Testis (tissue), 3 donors: ENCODE data around the gene MAML3. TPM values are rescaled to one million over a fixed set of nuclear protein-coding genes. Genes with fewer than 3 reads are reported as not detected.

ENCODE experiments used
- DNase-seq: peaks from one replicate; pipeline ENCODE4 v3.0.0-alpha.2; 2019
- H3K27ac ChIP-seq, 2 donors: fragments of 200-600 bp; sonication (generic); one replicate each; pipeline ENCODE4 v1.5.1; 2019
- H3K27me3 ChIP-seq: fragments of 200-600 bp; sonication (generic); one replicate; pipeline ENCODE4 v1.5.1; 2019
- H3K36me3 ChIP-seq: fragments of 200-600 bp; sonication (generic); one replicate; pipeline ENCODE4 v1.5.1; 2017; ENCODE audit warnings: low read depth; ENCODE audit errors: missing control alignments
- H3K4me1 ChIP-seq: fragments of 200-600 bp; sonication (generic); one replicate; pipeline ENCODE4 v1.5.1; 2019
- H3K4me3 ChIP-seq, 2 donors: fragments of 200-600 bp; sonication (generic); one replicate each; pipeline ENCODE4 v1.5.1; 2017 to 2019
- H3K9me3 ChIP-seq: fragments of 200-600 bp; sonication (generic); one replicate; pipeline ENCODE4 v1.5.1; 2017
- POLR2A ChIP-seq: fragments of 450-650 bp; IDR thresholded peaks from one replicate; pipeline ENCODE4 v1.6.1; 2017; ENCODE audit warnings: antibody characterized with exemption, mild to moderate bottlenecking, moderate library complexity
- WGBS, 2 donors: methylation state at CpG; one replicate each; pipeline ENCODE4 v1.1.5; 2018; 5-methylcytosine and 5-hydroxymethylcytosine counted together
- intact Hi-C: fragments of 100-400 bp; cut with DNase I; formaldehyde crosslinking; loops from one replicate; pipeline ENCODE4 v1.15.1; 2023; ENCODE audit warnings: low total_unique reads
- polyA plus RNA-seq: library from polyadenylated mRNA; stranded (reverse); fragments of 350-450 nt; fragmentation: Illumina TruSeq; extraction: RNeasy Lipid Tissue Mini Kit (QIAGEN cat#74804); gene quantifications from one replicate; pipeline ENCODE4 v1.2.3, GENCODE V29; 2014; ENCODE audit warnings: low read depth, low replicate concordance; ENCODE audit not compliant: insufficient read depth
- total RNA-seq, 2 donors: library from RNA; depleted of rRNA; stranded (reverse); fragments of >200 nt; gene quantifications; one replicate each; pipeline ENCODE4 v1.2.3, GENCODE V29; 2016
- TF ChIP-seq, protein P1 (sequence below), 3 experiments: fragments of 450-650 bp in 2 of 3; fragments of 200-600 bp in 1 of 3; sonication (generic) in 1 of 3; IDR thresholded peaks; one replicate each; pipeline ENCODE4 v1.5.1; 2016 to 2019; ENCODE audit warnings: antibody characterized with exemption in 3 of 3, mild to moderate bottlenecking in 2 of 3, moderate library complexity in 1 of 3

MAML3 gene
- total and polyA plus RNA-seq, 3 donors from 2014 or later: 7.6 to 21.2 (median 18.8) TPM

DNA sequence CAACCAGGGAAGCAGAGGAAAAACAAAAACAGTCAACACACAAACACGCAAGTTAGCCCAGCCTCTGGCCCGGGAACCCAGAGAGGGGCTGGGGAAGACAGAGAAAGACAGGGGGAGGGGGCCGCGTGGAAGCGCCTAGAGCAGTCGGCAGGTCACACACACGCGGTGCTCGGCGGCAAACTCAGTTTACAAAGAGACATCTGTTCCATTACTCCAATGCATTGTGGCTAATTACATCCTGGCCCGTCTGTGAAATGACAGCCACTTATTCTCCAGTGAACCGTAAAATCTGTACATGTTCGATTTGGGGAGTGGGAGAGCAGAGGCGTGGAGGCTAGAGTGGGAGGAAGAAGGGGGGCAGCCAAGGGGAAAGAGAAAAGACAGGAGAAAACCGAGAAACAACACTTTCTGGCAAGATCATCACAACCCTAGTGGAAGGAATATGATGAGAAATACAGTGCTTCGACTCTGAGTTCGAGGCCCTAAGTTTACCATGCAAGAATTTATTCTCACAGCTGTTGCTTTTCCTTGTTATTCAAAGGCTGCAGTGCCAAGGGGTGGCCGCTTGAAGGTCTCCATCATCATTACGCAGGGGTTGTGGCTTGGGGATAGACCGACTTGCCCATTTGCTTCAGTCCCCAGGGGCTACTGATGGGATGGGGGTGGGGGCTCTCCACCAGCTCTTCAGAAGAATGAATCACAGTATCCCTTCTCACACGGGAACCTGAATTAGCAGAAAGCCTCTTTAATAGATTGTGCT, 320.7 kb downstream of the MAML3 start:
- Histone ChIP-seq H3K4me1 (no peaks in the 10 kb centered on the region), H3K27me3 (no peaks in the 10 kb centered on the region), H3K27ac (no peak overlapping the region), H3K9me3 (no peaks in the 10 kb centered on the region), H3K36me3 (no peaks in the 10 kb centered on the region), H3K4me3 (no peak overlapping the region)
- no peak for DNase-seq
- TF ChIP-seq, protein P1, sequence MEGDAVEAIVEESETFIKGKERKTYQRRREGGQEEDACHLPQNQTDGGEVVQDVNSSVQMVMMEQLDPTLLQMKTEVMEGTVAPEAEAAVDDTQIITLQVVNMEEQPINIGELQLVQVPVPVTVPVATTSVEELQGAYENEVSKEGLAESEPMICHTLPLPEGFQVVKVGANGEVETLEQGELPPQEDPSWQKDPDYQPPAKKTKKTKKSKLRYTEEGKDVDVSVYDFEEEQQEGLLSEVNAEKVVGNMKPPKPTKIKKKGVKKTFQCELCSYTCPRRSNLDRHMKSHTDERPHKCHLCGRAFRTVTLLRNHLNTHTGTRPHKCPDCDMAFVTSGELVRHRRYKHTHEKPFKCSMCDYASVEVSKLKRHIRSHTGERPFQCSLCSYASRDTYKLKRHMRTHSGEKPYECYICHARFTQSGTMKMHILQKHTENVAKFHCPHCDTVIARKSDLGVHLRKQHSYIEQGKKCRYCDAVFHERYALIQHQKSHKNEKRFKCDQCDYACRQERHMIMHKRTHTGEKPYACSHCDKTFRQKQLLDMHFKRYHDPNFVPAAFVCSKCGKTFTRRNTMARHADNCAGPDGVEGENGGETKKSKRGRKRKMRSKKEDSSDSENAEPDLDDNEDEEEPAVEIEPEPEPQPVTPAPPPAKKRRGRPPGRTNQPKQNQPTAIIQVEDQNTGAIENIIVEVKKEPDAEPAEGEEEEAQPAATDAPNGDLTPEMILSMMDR (IDR thresholded peaks at IDR 0.05): no peak
- TF ChIP-seq POLR2A: no peak
- 51 to 69% methylated on average over 21 of the region's 21 CpGs for WGBS, 2 donors
- intact Hi-C loops: no loop called here

DNA sequence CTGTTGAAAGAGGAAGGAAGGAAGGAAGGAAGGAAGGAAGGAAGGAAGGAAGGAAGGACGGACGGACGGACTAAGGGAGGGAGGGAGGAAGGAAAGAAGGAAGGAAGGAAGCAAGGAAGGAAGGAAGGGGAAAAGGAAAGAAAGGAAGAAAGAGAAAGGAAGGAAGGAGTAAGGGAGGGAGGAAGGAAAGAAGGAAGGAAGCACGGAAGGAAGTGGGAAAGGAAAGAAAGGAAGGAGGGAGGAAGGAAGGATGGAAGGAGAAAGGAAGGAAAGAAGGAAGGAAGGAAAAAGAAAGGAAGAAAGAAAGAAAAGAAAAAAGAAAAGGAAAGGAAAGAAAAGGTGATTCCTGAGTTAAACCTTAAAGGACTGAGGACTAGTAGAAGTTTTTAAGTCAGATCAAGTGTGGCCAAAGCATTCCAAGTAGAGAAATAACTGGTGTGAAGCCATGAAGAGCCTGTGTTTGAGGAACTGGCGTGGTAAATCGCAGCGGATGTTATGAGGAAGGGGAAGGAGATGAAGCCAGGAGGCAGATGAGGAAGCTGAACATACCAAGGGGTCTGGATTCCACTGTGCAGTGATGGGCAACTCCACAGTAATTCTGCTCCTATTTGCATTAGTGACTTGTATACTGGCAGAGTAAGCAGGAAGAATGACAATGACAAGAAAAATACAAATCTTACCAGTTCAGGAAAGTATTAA, 324.9 kb downstream of the MAML3 start:
- Histone ChIP-seq H3K27me3 (no peaks in the 10 kb centered on the region), H3K9me3 (no peaks in the 10 kb centered on the region), H3K27ac (no peak overlapping the region), H3K4me3 (no peak overlapping the region), H3K36me3 (no peaks in the 10 kb centered on the region), H3K4me1 (no peaks in the 10 kb centered on the region)
- 83 to 90% methylated on average over 7 of the region's 7 CpGs for WGBS, 2 donors
- TF ChIP-seq, protein P1 (IDR thresholded peaks at IDR 0.05): no peak
- TF ChIP-seq POLR2A: no peak
- DNase-seq: no peak
- intact Hi-C loops: no loop called here

DNA sequence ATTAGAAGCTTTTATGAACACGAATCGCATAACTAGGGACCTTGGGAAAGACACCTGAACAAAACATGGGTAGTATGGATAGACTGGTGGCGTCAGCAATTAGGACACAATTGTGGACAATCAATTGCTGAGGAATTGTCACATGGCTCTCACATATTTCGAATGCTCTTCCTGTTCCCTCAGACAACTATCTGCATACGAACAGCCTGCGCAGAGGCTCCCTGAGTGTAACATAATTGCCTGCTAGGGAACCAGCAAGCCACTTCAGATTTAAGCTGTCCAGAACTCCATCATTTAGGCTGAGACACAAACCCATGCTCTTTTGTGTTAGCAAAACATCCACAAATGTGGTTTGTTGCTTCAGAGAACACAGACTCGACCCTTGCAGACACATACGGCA, 327.6 kb downstream of the MAML3 start:
- no peak for TF ChIP-seq POLR2A
- TF ChIP-seq, protein P1 (IDR thresholded peaks at IDR 0.05): no peak
- 82 to 93% methylated on average over 8 of the region's 8 CpGs for WGBS, 2 donors
- no peaks in the 10 kb centered on the region for H3K27me3 ChIP-seq
- intact Hi-C loops: no loop called here
- no peak overlapping the region for H3K4me3 ChIP-seq
- no peaks in the 10 kb centered on the region for H3K9me3 ChIP-seq
- H3K4me1 ChIP-seq: no peaks in the 10 kb centered on the region
- no peak overlapping the region for H3K27ac ChIP-seq
- no peak for DNase-seq
- no peaks in the 10 kb centered on the region for H3K36me3 ChIP-seq

DNA sequence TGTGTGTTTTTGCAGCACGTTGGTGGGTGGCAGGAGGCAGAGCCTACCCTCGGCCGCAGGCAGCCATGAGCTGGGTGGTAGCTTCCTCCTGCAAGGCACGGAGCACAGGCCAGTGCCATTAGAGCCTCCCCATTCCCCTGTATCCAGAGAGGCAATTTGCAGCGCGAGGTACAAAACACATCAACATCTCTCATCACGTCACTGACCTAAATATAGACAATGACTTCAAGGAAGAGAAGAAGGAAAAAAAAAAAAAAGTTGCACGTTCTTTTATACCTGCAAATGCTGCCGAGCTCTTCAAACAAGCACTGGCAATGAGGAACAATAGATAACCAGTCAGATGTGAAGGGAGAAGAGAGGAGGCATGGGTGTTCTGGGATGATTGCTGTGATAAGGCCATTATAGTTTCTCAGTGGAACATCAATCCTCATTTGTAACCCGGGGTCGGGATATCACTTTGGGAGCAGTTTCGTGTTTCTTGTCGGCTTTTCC, 328.4 kb downstream of the MAML3 start:
- Histone ChIP-seq H3K4me3 (no peak overlapping the region), H3K27me3 (no peaks in the 10 kb centered on the region), H3K4me1 (no peaks in the 10 kb centered on the region), H3K27ac (no peak overlapping the region), H3K9me3 (no peaks in the 10 kb centered on the region), H3K36me3 (no peaks in the 10 kb centered on the region)
- intact Hi-C loops: no loop called here
- 76 to 85% methylated on average over 13 of the region's 13 CpGs for WGBS, 2 donors
- no peak for TF ChIP-seq POLR2A
- TF ChIP-seq, protein P1 (IDR thresholded peaks at IDR 0.05): no peak
- DNase-seq: no peak
